HG03354 (cell line): ENCODE data around the gene LMBR1L.

Experiments used
- ATAC-seq: cut with Tn5 transposase; IDR thresholded peaks from one replicate; pipeline ENCODE4 v1.9.1; 2021; ENCODE audit warnings: mild to moderate bottlenecking; ENCODE audit not compliant: unreplicated experiment, poor library complexity, severe bottlenecking

LMBR1L gene

GRCh38 chr12:49057888-49058287 lies 52.8 kb downstream of the LMBR1L start:
- ATAC-seq, result no peak

DNA sequence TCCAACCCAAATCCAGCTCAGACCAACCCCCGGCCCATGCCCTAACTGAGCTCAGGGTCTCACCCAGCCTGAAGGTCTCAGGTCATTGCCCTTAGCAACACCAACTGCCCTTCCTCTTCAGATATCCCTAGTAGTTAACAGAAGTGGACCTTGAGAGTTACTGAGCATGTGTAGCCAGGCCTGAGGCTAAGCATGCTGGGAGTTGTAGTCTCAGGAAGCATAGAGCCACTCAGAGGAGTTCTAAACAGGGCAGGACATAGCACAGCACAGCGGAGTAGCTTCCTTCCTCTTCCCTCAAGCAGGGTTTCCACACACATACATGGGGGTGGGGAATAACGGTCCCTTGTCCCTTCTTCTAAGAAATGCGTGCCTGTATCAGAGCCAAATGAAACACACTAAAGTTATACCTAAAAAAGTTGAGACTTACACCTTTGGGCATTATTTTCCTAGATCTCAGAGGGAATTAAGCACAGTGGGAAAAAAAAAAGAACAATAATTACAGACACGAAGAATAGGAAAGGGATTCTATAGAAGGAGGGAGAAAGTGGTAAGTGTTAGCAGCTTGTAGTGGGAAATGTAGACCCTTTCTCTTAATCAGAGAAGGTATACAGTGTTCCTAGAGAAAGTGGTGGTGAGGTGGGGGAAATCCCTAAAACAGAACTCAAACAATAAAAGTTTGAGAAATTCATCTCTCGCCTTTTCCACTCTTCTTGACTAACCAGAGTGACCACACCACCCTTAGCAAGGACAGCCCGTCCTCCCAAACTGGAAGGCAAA lies 54.5 kb downstream of the LMBR1L start:
- peak; percentile 66 for ATAC-seq

GRCh38 chr12:49055092-49055491 lies 55.6 kb downstream of the LMBR1L start:
- ATAC-seq, result no peak

DNA sequence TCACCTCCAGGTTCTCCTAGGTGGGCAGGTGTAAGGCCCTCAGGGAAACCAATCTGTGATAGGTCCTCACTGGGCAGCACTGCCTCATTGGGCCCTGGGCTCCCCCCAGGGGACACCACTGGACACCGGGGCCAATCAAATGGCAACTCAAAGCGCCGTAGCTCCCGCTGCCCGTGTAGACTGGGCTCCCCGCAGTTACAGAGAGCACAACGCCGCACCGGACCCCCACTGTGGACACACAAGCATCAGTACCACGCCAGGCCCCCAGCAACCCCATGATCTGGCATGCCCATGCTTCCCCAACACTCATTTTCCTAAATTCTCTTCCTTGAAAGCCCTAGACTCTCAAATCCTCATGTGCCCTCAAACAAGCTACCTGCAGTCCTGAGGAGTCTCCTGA lies 56.1 kb downstream of the LMBR1L start:
- ATAC-seq, result no peak

DNA sequence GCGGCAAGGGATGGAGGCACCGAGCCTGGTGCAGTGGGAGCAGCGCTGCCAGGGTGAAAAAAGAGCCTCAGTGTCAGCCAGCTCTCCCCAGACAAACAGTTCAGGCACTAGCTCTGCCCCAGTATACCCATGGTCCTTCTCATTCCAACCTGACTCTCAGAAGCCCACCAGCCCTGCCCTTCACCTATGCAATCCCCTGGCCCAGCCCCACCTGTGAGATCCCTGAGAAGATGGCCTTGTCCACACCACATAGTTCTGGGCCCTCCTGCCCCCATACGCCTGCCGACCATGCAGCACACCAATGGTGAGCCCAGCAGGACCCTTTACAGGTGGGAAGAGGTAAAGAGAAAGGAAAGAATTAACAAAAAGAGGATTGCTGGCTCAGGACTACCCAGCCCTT lies 56.6 kb downstream of the LMBR1L start:
- ATAC-seq, result no peak

DNA sequence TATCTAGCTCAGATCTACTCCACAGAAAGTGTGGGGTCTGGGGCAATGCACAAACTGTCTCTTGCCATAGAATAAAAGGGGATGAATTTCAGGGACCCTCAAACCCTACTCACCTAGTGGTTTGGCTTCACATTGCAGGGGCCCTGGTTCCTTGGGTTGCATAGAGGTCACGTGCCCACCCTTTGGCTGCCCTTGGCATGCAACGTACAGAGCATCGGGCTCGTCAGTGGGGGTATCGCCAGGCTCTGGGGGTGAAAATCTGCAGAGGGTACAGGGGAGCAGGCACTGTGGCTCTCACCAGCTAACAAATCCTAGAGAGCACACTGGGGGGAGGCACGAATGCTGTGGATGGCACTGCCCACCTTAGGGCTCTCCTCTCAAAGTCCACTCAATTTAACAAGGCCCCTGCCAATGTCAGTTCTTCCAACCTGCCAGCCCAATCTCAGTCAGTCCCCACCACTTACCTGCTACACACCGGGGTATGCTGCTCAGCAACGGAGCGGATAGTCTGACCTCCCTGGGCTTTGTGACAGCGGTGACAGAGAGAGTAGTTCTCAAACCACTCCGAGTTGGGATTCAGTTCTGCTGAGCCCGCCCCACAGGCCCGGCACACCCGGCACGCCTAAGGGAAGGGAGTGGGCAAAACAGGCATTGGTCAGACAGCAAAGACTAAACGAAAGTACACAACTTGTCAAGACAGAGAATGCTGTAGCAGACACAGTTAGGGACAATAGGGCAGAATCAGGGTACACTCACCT lies 58.0 kb downstream of the LMBR1L start:
- ATAC-seq, result no peak

GRCh38 chr12:49051777-49052438 lies 58.7 kb downstream of the LMBR1L start:
- no peak for ATAC-seq

DNA sequence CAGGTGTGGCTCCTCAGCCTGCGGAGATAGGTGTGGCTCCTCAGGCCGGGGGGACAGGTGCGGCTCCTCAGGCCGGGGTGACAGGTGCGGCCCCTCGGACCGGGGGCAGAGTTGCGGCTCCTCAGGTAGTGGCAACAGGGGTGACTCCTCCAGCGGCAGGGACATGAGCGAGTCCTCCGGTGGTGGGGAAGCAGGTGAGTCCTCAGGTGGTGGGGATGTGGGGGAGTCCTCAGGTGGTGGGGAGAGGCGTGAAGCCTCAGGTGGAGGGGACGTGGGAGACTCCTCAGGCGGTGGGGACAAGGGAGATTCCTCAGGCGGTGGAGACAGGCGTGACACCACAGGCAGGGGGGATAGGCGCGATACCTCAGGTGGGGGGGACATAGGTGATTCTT lies 59.3 kb downstream of the LMBR1L start:
- no peak for ATAC-seq

DNA sequence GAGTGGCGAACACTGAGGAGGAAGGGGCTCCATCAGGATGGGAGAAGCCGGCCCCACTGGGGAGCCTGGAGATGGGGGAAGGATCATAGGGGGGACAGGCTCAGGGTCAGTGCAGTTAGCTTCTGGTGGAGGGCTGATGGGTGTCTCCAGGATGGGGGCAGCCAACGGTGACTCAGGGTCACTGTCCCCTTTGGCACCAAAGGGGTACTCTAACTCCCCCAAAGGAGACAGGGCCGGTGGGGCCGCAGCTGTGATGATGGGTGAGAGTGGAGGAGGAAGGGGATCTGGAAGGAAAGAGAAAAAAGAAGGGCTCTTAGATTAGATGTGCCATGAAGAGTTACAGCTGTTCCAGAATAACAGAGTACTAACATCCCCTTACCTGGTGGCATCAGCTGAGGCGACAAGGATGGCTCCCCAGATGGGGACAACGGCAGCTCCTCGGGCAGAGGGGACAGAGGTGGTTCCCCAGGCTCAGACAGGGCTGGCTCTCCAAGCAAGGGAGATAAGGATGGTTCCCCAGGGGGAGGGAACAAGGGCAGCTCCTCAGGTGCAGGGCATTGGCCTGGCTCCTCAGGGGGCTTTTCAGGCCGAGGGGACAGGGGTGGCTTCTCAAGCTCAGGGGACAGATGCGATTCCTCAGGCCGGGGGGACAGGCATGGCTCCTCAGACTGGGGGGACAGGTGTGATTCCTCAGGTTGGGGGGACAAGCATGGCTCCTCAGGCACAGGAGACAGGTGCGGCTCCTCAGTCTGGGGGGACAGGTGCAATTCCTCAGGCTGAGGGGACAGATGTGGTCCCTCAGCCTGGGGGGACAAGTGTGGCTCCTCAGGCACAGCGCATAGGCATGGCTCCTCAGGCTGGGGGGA lies 59.9 kb downstream of the LMBR1L start:
- ATAC-seq, result no peak

GRCh38 chr12:49049566-49050224 lies 61.0 kb downstream of the LMBR1L start:
- ATAC-seq, result no peak

DNA sequence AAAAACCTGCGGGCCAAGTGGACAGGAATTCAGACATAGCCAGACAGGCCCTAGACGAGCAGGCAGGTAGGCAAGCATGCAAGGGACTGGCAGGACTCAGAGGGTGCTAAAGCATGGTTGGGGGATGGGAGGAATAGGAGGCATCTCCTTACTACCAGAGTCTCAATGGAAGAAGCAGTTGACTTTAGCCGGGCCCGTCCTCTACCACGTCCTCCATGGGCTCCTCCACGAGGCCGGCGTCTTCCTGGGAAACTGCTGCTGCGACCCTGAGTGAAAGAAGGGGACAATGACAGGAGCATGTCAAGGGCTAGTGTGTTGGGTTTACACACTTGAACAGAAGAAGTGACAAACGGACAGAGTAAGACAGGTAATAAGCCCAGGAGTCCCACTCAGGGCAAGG lies 61.7 kb downstream of the LMBR1L start:
- ATAC-seq, result no peak
